Type B pancreatic cell (in vitro differentiated cells): ENCODE data around the gene TMEM134. TPM values are rescaled to one million over a fixed set of nuclear protein-coding genes. Genes with fewer than 3 reads are reported as not detected.

ENCODE experiments used
- DNase-seq: peaks from one replicate; pipeline ENCODE4 v3.0.0; 2021; ENCODE audit warnings: mixed read lengths; ENCODE audit not compliant: unreplicated experiment; ENCODE audit errors: extremely low spot score
- H3K27ac Mint-ChIP-seq: 2 replicates; pipeline ENCODE4 v1.8.0; 2021; ENCODE audit warnings: mild to moderate bottlenecking, mixed read lengths
- H3K27me3 Mint-ChIP-seq: 2 replicates; pipeline ENCODE4 v1.8.0; 2021; ENCODE audit warnings: mixed read lengths
- H3K36me3 Mint-ChIP-seq: 2 replicates; pipeline ENCODE4 v1.8.0; 2021; ENCODE audit warnings: mixed read lengths
- H3K4me1 Mint-ChIP-seq: one replicate; pipeline ENCODE4 v1.8.0; 2021; ENCODE audit warnings: mixed read lengths; ENCODE audit not compliant: unreplicated experiment
- H3K4me3 Mint-ChIP-seq: 2 replicates; pipeline ENCODE4 v1.8.0; 2021; ENCODE audit warnings: mild to moderate bottlenecking, mixed read lengths
- H3K9me3 Mint-ChIP-seq: 2 replicates; pipeline ENCODE4 v1.8.0; 2021; ENCODE audit warnings: mixed read lengths
- CTCF ChIP-seq: fragments of 200-600 bp; sonication (generic); conservative IDR thresholded peaks from 2 replicates; pipeline ENCODE4 v1.5.0; 2021; ENCODE audit warnings: antibody characterized with exemption, mild to moderate bottlenecking
- total RNA-seq: library from RNA; stranded (reverse); gene quantifications from 2 replicates; pipeline ENCODE4 v1.2.1, GENCODE V29; 2021; ENCODE audit warnings: low replicate concordance

Gene TMEM134
- total RNA-seq, 1 donor from 2014 or later = 46.6 TPM

- Mint-ChIP-seq H3K4me1 (peaks cover 3% of the 10 kb centered on the region), H3K27me3 (no peaks in the 10 kb centered on the region), H3K36me3 (no peaks in the 10 kb centered on the region), H3K9me3 (no peaks in the 10 kb centered on the region), H3K27ac (no peak overlapping the region), H3K4me3 (no peak overlapping the region)
- TF ChIP-seq CTCF = no peak
- DNase-seq = no peak
Measured at GRCh38 chr11:67441098-67441563, 27.9 kb downstream of the TMEM134 start.

GRCh38 chr11:67440229-67441097, 28.6 kb downstream of the TMEM134 start:
- Mint-ChIP-seq H3K36me3 (no peaks in the 10 kb centered on the region), H3K27ac (no peak overlapping the region), H3K9me3 (no peaks in the 10 kb centered on the region), H3K27me3 (no peaks in the 10 kb centered on the region), H3K4me1 (peaks cover 3% of the 10 kb centered on the region), H3K4me3 (no peak overlapping the region)
- TF ChIP-seq CTCF = no peak
- DNase-seq = no peak

- DNase-seq = no peak
- Mint-ChIP-seq H3K9me3 (no peaks in the 10 kb centered on the region), H3K4me1 (peaks cover 3% of the 10 kb centered on the region), H3K27me3 (no peaks in the 10 kb centered on the region), H3K4me3 (peak overlapping the region; percentile 23), H3K36me3 (no peaks in the 10 kb centered on the region), H3K27ac (no peak overlapping the region)
- TF ChIP-seq CTCF = no peak
Measured at GRCh38 chr11:67439321-67440228, 29.5 kb downstream of the TMEM134 start.

- no peak for TF ChIP-seq CTCF
- Mint-ChIP-seq H3K36me3 (no peaks in the 10 kb centered on the region), H3K4me1 (peaks cover 3% of the 10 kb centered on the region), H3K9me3 (no peaks in the 10 kb centered on the region), H3K4me3 (no peak overlapping the region), H3K27me3 (no peaks in the 10 kb centered on the region), H3K27ac (no peak overlapping the region)
- DNase-seq = no peak
Measured at GRCh38 chr11:67438158-67438902, 30.7 kb downstream of the TMEM134 start.

- DNase-seq = no peak
- Mint-ChIP-seq H3K36me3 (no peaks in the 10 kb centered on the region), H3K4me1 (peaks cover 3% of the 10 kb centered on the region), H3K27me3 (no peaks in the 10 kb centered on the region), H3K4me3 (no peak overlapping the region), H3K27ac (no peak overlapping the region), H3K9me3 (no peaks in the 10 kb centered on the region)
- no peak for TF ChIP-seq CTCF
Measured at GRCh38 chr11:67437809-67438157, 31.3 kb downstream of the TMEM134 start.
